Left colon (tissue), 2 donors: ENCODE data around the gene KHDC1. TPM values are rescaled to one million over a fixed set of nuclear protein-coding genes. Genes with fewer than 3 reads are reported as not detected.
"Not testable (repeated sequence)": the region's sequence is repeated elsewhere in the genome, so short reads cannot be mapped to it uniquely, and the experiment has no call there.

ENCODE experiments used
- ATAC-seq: fragments of 200-7000 bp; cut with Tn5 transposase; one replicate; pipeline ENCODE4 v1.9.1; 2020; ENCODE audit warnings: mild to moderate bottlenecking, moderate library complexity
- DNase-seq, 2 donors: peaks; one replicate each; pipeline ENCODE4 v3.0.0-alpha.2; 2020
- intact Hi-C, 2 donors: fragments of 100-400 bp; cut with DNase I in 1 of 2; cut with micrococcal nuclease in 1 of 2; formaldehyde crosslinking; loops; one replicate each; pipeline versions ENCODE4 v1.11.2 to v1.14.0; 2022; cut with DNase I, micrococcal nuclease
- total RNA-seq, 2 donors: library from RNA; stranded (reverse); fragmentation: NEBNext Ultra II Directional; extraction: Animal tissue kit (Norgen Biotek cat#: 25700); gene quantifications; one replicate each; pipeline ENCODE4 v1.2.1, GENCODE V29; 2021
- donor health status: DM: no; HTN: no; CAD: no.
- donor health status: DM: yes; HTN: yes; CAD: no.

The KHDC1 gene
- total RNA-seq, 2 donors from 2014 or later: 1.0 to 1.2 TPM

GRCh38 chr6:73258721-73259120, 4.3 kb downstream of the KHDC1 start:
- DNase-seq: no peak
- no peak for ATAC-seq
- intact Hi-C loops: no loop called here

- ATAC-seq, DNase-seq, intact Hi-C loops: not testable (repeated sequence)
These were observed 8.7 kb downstream of the KHDC1 start for GRCh38 chr6:73254323-73254722.

- ATAC-seq: no peak
- intact Hi-C loops: no loop called here
- no peak for DNase-seq
These were observed 10.3 kb downstream of the KHDC1 start for GRCh38 chr6:73252703-73253102.

GRCh38 chr6:73250016-73250415, 13.0 kb downstream of the KHDC1 start:
- no peak for ATAC-seq
- intact Hi-C loops: no loop called here
- no peak for DNase-seq

GRCh38 chr6:73248192-73248903, 14.6 kb downstream of the KHDC1 start:
- intact Hi-C loops: no loop called here
- no peak for DNase-seq
- ATAC-seq: no peak

GRCh38 chr6:73242001-73242400, 21.0 kb downstream of the KHDC1 start:
- DNase-seq: no peak
- ATAC-seq: no peak
- intact Hi-C loops: no loop called here

- intact Hi-C loops: no loop called here
- no peak for ATAC-seq
- no peak for DNase-seq
These were observed 22.3 kb downstream of the KHDC1 start for GRCh38 chr6:73240730-73241129.

- no peak for ATAC-seq
- no peak for DNase-seq
- intact Hi-C loops: no loop called here
These were observed 26.7 kb downstream of the KHDC1 start for GRCh38 chr6:73236144-73236750.

- ATAC-seq (no peak), DNase-seq (no peak)
- intact Hi-C loops: no loop called here
These were observed 28.3 kb downstream of the KHDC1 start for GRCh38 chr6:73234733-73235132.

- intact Hi-C loops, ATAC-seq, DNase-seq: not testable (repeated sequence)
These were observed 29.0 kb downstream of the KHDC1 start for GRCh38 chr6:73233971-73234370.

- intact Hi-C loops: no loop called here
- ATAC-seq (no peak), DNase-seq (no peak)
These were observed 29.9 kb downstream of the KHDC1 start for GRCh38 chr6:73233048-73233447.

- DNase-seq (no peak), ATAC-seq (no peak)
- intact Hi-C loops: no loop called here
These were observed 31.0 kb downstream of the KHDC1 start for GRCh38 chr6:73231986-73232391.

GRCh38 chr6:73227606-73228255, 35.3 kb downstream of the KHDC1 start:
- ATAC-seq: no peak
- intact Hi-C loops: no loop called here
- DNase-seq: no peak

GRCh38 chr6:73225396-73225795, 37.6 kb downstream of the KHDC1 start, which contains the start of gene KHDC1L:
Gene KHDC1L (minus strand): TSS chr6:73225496. CDS start chr6:73225408, 88 bp downstream.
- intact Hi-C loops: no loop called here
- ATAC-seq: no peak
- DNase-seq: no peak

- DNase-seq (no peak), ATAC-seq (no peak)
- intact Hi-C loops: no loop called here
These were observed 46.1 kb downstream of the KHDC1 start for GRCh38 chr6:73216859-73217258.

- no peak for ATAC-seq
- intact Hi-C loops: no loop called here
- DNase-seq: no peak
These were observed 53.9 kb downstream of the KHDC1 start for GRCh38 chr6:73209117-73209516.

- intact Hi-C loops: no loop called here
- DNase-seq (no peak), ATAC-seq (no peak)
These were observed 55.7 kb downstream of the KHDC1 start for GRCh38 chr6:73207221-73207837.

GRCh38 chr6:73204252-73204651, 58.7 kb downstream of the KHDC1 start:
- ATAC-seq: no peak
- intact Hi-C loops: no loop called here
- no peak for DNase-seq

GRCh38 chr6:73203098-73203497, 59.9 kb downstream of the KHDC1 start:
- ATAC-seq (no peak), DNase-seq (no peak)
- intact Hi-C loops: no loop called here

GRCh38 chr6:73200735-73201134, 62.3 kb downstream of the KHDC1 start:
- intact Hi-C loops: no loop called here
- ATAC-seq (no peak), DNase-seq (no peak)
